D721Med (cell line): ENCODE measurements around the gene FMNL1.

Experiments used
- DNase-seq: peaks from one replicate; pipeline ENCODE4 v3.0.0; 2011; ENCODE audit warnings: low spot score; ENCODE audit not compliant: insufficient read length
- FAIRE-seq: peaks from 2 replicates; lab custom pipeline; 2011; peaks lifted over from hg19 to GRCh38; lab: Jason Lieb, UNC
- TF ChIP-seq, protein P1 (sequence below): IDR thresholded peaks from 2 replicates; pipeline ENCODE4 v1.5.1; 2012; ENCODE audit warnings: mild to moderate bottlenecking, control low read depth; ENCODE audit not compliant: insufficient read depth; ENCODE audit errors: missing control alignments

The FMNL1 gene

DNA sequence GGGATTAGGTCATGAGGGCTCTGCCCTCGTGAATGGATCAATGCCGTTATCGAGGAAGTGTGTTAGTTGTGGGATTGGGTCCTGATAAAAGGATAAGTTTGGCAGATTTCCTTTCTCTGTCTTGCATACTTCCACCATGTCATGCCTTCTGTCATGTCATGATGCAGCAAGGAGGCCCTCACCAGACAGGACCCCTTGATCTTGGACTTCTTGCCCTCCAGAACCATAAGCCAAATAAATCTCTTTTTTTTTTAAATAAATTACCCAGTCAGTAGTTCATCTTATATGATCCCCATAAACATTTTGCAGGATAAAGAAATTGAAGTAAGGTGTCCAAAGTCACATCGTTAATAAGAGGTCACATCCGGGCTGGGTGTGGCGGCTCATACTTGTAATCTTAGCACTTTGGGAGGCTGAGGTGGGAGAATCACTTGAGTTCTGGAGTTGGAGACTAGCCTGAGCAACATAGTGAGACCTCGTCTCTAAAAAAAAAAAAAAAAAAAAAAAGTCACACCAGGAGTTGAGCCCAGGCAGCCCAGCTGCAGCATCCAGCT is 34.8 kb upstream of the FMNL1 start:
- DNase-seq: no peak
- FAIRE-seq: no peak
- TF ChIP-seq, protein P1, sequence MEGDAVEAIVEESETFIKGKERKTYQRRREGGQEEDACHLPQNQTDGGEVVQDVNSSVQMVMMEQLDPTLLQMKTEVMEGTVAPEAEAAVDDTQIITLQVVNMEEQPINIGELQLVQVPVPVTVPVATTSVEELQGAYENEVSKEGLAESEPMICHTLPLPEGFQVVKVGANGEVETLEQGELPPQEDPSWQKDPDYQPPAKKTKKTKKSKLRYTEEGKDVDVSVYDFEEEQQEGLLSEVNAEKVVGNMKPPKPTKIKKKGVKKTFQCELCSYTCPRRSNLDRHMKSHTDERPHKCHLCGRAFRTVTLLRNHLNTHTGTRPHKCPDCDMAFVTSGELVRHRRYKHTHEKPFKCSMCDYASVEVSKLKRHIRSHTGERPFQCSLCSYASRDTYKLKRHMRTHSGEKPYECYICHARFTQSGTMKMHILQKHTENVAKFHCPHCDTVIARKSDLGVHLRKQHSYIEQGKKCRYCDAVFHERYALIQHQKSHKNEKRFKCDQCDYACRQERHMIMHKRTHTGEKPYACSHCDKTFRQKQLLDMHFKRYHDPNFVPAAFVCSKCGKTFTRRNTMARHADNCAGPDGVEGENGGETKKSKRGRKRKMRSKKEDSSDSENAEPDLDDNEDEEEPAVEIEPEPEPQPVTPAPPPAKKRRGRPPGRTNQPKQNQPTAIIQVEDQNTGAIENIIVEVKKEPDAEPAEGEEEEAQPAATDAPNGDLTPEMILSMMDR: no peak

DNA sequence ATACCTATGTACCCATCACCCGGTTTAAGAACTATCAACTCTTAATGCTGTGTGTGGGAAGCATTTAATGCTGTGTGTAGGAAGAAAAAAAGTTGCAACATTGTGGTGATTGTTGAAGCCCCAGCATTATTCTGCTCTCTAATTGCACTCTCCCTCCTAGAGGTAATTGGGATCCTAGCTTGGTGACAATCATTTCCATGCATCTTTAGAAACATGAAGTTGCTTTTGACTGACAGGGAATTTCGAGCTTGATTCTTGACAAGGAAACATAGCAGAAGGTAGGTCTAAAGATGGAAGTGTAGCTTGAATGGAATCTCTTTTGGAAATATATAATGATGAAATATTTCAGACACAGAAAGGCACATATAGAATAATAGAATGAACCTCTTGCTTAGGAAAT is 32.7 kb upstream of the FMNL1 start:
- FAIRE-seq: no peak

DNA sequence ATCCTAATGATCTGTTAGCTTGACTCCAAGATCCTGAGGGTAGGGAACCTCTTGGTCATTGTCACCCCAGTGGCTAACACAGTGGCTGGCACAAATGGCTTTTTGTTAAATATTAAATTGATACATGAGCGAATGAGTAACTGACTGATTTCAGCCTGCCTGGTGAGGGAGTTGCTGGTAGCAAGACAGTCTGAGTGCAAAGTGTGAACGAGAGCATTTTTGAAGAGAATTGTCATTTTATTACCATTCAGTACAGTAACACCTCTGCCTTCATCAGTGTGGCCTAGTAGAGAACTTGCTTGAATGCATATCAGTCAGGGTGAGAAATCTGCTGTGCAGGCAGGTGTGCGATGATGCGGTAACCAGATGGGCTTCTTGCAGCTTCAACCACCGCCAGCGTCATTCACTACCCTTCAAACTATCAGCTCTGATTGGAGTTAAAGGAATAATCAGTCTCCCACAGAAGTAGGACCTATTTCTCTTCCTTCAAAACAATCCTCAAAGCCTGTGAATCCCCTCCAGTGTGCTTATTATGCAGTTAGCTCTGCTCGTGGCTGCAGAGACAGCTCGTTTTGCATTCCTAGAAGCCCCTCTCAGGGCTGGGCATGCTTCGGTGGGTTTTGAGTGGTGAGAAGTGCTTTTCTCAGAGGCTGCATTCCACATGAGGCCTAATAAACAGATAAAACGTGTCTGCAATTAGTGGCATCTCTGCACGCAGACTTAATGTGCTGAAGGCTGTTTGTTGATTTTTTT is 31.0 kb upstream of the FMNL1 start:
- TF ChIP-seq, protein P1: no peak
- FAIRE-seq (no peak), DNase-seq (no peak)

More for the DNA sequence above, 32.7 kb upstream of the FMNL1 start:
- TF ChIP-seq, protein P1: no peak
- DNase-seq: no peak

GRCh38 chr17:45195424-45195823 is 26.3 kb upstream of the FMNL1 start:
- DNase-seq: no peak
- no peak for FAIRE-seq
- TF ChIP-seq, protein P1: no peak

- FAIRE-seq: no peak
- no peak for DNase-seq
Observed at GRCh38 chr17:45197108-45197507, 24.6 kb upstream of the FMNL1 start.

DNA sequence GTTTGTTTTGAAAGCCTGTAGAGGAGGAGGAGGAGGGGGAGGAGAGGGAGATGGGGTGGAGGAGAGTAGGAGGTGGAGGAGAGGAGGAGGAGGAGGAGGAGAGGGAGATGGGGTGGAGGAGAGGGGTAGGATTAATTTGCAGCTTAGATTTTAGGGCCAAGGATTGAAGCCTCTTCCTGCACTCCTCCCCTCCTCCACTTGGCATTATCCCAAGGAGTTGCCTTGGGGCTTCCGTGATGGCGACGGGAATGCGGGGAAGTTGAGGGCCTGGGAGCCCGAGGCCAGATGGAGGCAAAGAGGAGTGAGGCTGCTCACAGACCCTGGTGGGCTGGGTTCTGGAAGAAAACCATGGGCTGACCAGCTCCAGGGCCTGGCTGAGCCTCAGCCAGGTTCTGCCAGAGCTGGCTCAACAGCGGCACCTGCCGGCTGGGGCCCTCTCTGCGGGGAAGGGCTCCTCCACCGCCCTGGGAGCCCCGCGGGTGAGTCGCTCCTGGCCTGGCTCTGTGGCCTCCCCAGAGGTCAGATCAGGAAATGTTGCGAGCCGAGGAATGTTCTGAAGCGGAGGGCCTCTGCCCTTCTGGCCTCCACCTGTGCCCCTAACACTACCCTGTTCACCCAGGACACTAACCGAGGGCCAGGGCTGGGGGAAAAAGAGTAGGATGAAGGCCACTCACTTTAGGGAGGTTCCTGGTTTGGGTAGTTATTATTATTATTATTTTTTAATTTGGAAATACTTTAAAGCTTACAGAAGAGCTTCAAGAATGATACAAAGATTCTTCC is 23.9 kb upstream of the FMNL1 start:
- FAIRE-seq (no peak), DNase-seq (no peak)
- TF ChIP-seq, protein P1: peak; percentile 99

More at GRCh38 chr17:45197108-45197507, 24.6 kb upstream of the FMNL1 start:
- TF ChIP-seq, protein P1: no peak

GRCh38 chr17:45200701-45201100 is 21.0 kb upstream of the FMNL1 start:
- DNase-seq: no peak
- TF ChIP-seq, protein P1: no peak
- FAIRE-seq: no peak
